Calu3 (cell line): ENCODE measurements around the gene SPARCL1. TPM values are rescaled to one million over a fixed set of nuclear protein-coding genes. Genes with fewer than 3 reads are reported as not detected.

Experiments used
- BruUV-seq: library from RNA; stranded (reverse); fragments of 400-500 nt; replicated peaks from 2 replicates; lab custom pipeline; 2021; lab: Mats Ljungman, UMichigan
- CTCF ChIA-PET: fragments of 300-600 bp; sonication (Branson Sonifier 250); formaldehyde crosslinking; loops from one replicate; lab custom pipeline; 2022; ENCODE audit warnings: antibody characterized with exemption; lab: Charles Lee
- DNase-seq: peaks from one replicate; pipeline ENCODE4 v3.0.0; 2022
- H3K27ac Mint-ChIP-seq: one replicate; pipeline ENCODE4 v1.8.0; 2022; ENCODE audit warnings: mixed read lengths; ENCODE audit not compliant: unreplicated experiment
- H3K27me3 Mint-ChIP-seq: one replicate; pipeline ENCODE4 v1.8.0; 2022; ENCODE audit warnings: mixed read lengths; ENCODE audit not compliant: unreplicated experiment
- H3K36me3 Mint-ChIP-seq: one replicate; pipeline ENCODE4 v1.8.0; 2022; ENCODE audit warnings: mild to moderate bottlenecking, moderate library complexity, mixed read lengths; ENCODE audit not compliant: insufficient read depth, unreplicated experiment
- H3K4me1 Mint-ChIP-seq: one replicate; pipeline ENCODE4 v1.8.0; 2022; ENCODE audit warnings: mild to moderate bottlenecking, low read depth, mixed read lengths; ENCODE audit not compliant: unreplicated experiment
- H3K4me3 Mint-ChIP-seq: one replicate; pipeline ENCODE4 v1.8.0; 2022; ENCODE audit warnings: mild to moderate bottlenecking, low read depth, moderate library complexity, mixed read lengths; ENCODE audit not compliant: unreplicated experiment
- H3K9me3 Mint-ChIP-seq: one replicate; pipeline ENCODE4 v1.8.0; 2022; ENCODE audit warnings: low read depth, mixed read lengths; ENCODE audit not compliant: unreplicated experiment
- intact Hi-C: fragments of 100-400 bp; cut with micrococcal nuclease; formaldehyde crosslinking; loops from one replicate; pipeline ENCODE4 v1.10.0; 2022; ENCODE audit not compliant: unreplicated experiment
- total RNA-seq: library from RNA; stranded (reverse); gene quantifications from 2 replicates; pipeline ENCODE4 v1.2.3, GENCODE V29; 2022
- TF ChIP-seq, protein P1 (sequence below): fragments of 200-600 bp; IDR thresholded peaks from one replicate; pipeline ENCODE4 v1.8.0; 2022; ENCODE audit warnings: antibody characterized with exemption; ENCODE audit not compliant: unreplicated experiment

Gene SPARCL1
- total RNA-seq, 1 experiment from 2014 or later: not detected

GRCh38 chr4:87560802-87561201 lies 31.6 kb upstream of the SPARCL1 start:
- H3K36me3 Mint-ChIP-seq: no peaks in the 10 kb centered on the region
- no TSS peak for BruUV-seq
- no peak overlapping the region for H3K27ac Mint-ChIP-seq
- H3K9me3 Mint-ChIP-seq: no peaks in the 10 kb centered on the region
- no peaks in the 10 kb centered on the region for H3K27me3 Mint-ChIP-seq
- intact Hi-C loops: no loop called here
- no peak for DNase-seq
- CTCF ChIA-PET: interaction anchor here (0.6 kb wide), 1 partner anchor 308 kb away, joined by 3 read pairs; no protein-coding TSS in a partner anchor
- TF ChIP-seq, protein P1, sequence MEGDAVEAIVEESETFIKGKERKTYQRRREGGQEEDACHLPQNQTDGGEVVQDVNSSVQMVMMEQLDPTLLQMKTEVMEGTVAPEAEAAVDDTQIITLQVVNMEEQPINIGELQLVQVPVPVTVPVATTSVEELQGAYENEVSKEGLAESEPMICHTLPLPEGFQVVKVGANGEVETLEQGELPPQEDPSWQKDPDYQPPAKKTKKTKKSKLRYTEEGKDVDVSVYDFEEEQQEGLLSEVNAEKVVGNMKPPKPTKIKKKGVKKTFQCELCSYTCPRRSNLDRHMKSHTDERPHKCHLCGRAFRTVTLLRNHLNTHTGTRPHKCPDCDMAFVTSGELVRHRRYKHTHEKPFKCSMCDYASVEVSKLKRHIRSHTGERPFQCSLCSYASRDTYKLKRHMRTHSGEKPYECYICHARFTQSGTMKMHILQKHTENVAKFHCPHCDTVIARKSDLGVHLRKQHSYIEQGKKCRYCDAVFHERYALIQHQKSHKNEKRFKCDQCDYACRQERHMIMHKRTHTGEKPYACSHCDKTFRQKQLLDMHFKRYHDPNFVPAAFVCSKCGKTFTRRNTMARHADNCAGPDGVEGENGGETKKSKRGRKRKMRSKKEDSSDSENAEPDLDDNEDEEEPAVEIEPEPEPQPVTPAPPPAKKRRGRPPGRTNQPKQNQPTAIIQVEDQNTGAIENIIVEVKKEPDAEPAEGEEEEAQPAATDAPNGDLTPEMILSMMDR: no peak
- no peak overlapping the region for H3K4me3 Mint-ChIP-seq
- H3K4me1 Mint-ChIP-seq: no peaks in the 10 kb centered on the region

- peak; percentile 34 for DNase-seq
- BruUV-seq: no TSS peak
- intact Hi-C loops: no loop called here
- CTCF ChIA-PET: no interaction called here
- H3K9me3 Mint-ChIP-seq: no peaks in the 10 kb centered on the region
- no peak overlapping the region for H3K4me3 Mint-ChIP-seq
- no peaks in the 10 kb centered on the region for H3K36me3 Mint-ChIP-seq
- TF ChIP-seq, protein P1: no peak
- H3K4me1 Mint-ChIP-seq: no peaks in the 10 kb centered on the region
- no peaks in the 10 kb centered on the region for H3K27me3 Mint-ChIP-seq
- H3K27ac Mint-ChIP-seq: no peak overlapping the region
These were observed 30.1 kb upstream of the SPARCL1 start for GRCh38 chr4:87559090-87559837.

GRCh38 chr4:87557348-87557747 lies 28.2 kb upstream of the SPARCL1 start:
- Mint-ChIP-seq H3K27me3 (no peaks in the 10 kb centered on the region), H3K27ac (no peak overlapping the region), H3K36me3 (no peaks in the 10 kb centered on the region), H3K9me3 (no peaks in the 10 kb centered on the region), H3K4me3 (no peak overlapping the region), H3K4me1 (no peaks in the 10 kb centered on the region)
- no peak for DNase-seq
- intact Hi-C loops: no loop called here
- CTCF ChIA-PET: no interaction called here
- no TSS peak for BruUV-seq
- TF ChIP-seq, protein P1: no peak

DNA sequence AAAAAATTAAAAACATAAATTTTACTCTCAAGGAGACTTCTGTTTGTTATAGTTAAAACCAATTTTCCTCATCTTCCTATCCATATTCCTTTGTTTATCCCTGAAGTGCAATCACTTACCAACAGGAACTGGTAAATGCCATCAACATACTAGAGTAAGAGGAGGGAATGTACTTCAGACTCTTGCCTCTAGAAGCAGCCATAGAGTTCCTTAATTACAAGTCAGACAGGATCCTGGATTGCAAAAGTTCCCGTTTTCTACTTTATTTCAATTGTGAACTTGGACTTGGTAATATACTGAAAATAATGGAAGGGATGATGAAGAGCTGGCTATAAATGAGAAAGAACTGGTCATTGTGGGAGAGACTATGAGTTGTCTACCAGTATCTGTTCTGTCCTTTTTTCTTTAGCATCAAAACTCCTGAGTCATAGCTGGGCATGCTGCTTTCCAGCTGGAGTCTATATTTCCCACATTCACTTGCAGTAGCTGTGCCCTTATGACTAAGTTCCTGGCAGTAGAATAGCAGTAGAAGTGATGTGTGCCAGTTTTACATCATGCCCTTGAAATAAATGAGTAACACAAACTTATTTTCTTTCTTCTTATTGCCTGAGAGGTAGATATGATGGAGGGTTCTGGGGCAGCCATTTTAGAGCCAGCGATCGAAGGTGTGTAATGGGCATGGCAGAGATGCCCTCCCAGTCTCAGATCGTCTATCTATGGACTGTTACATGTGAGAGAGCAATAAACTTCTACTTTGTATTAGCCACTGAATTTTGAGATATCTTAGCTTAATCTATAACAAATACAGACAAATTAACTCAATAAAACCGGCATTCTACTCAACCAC lies 26.8 kb upstream of the SPARCL1 start:
- no peaks in the 10 kb centered on the region for H3K36me3 Mint-ChIP-seq
- H3K27ac Mint-ChIP-seq: no peak overlapping the region
- DNase-seq: no peak
- no TSS peak for BruUV-seq
- H3K4me3 Mint-ChIP-seq: no peak overlapping the region
- H3K9me3 Mint-ChIP-seq: no peaks in the 10 kb centered on the region
- no peaks in the 10 kb centered on the region for H3K4me1 Mint-ChIP-seq
- no peaks in the 10 kb centered on the region for H3K27me3 Mint-ChIP-seq
- CTCF ChIA-PET: no interaction called here
- intact Hi-C loops: no loop called here
- TF ChIP-seq, protein P1: no peak
